K562 (cell line): Measurements from ENCODE around the gene ADAMTSL3. TPM values are rescaled to one million over a fixed set of nuclear protein-coding genes. Genes with fewer than 3 reads are reported as not detected.
A peak's percentile ranks its signal among the peaks of the same experiment; 100 is the strongest.

Source experiments
- ATAC-seq: fragments of 200-7000 bp; cut with Tn5 transposase; 3 replicates; pipeline ENCODE4 v1.9.1; 2020; ENCODE audit warnings: moderate library complexity
- BruUV-seq: library from RNA; stranded (reverse); fragments of 400-500 nt; replicated peaks from 2 replicates; lab custom pipeline; 2021; lab: Mats Ljungman, UMichigan
- CTCF ChIA-PET: fragments of 300-600 bp; formaldehyde crosslinking; extraction: SDS; loops from one replicate; lab custom pipeline; 2021; ENCODE audit warnings: low intra/inter-chr PET ratio; lab: Yijun Ruan, JAX
- POLR2A ChIA-PET: fragments of 300-600, 350-650 bp; sonication (Branson Sonifier 250); formaldehyde crosslinking; extraction: SDS; loops from one replicate; lab custom pipeline; 2021; ENCODE audit warnings: antibody characterized with exemption, inconsistent platforms; lab: Yijun Ruan, JAX
- DNase-seq, 4 experiments: peaks; one replicate each; pipeline versions ENCODE4 v3.0.0 to v3.0.0-alpha.2; 2011 to 2018; ENCODE audit warnings: low spot score in 3 of 4, mixed read lengths in 3 of 4; ENCODE audit errors: extremely low read depth in 1 of 4
- FAIRE-seq: peaks from 2 replicates; lab custom pipeline; 2011; peaks lifted over from hg19 to GRCh38; lab: Jason Lieb, UNC
- H2AFZ ChIP-seq: 2 replicates; pipeline ENCODE4 v1.6.0; 2011; ENCODE audit warnings: low read depth, low read length, control low read depth, inconsistent platforms
- H3K27ac ChIP-seq: fragments of 200-600 bp; 3 replicates; pipeline ENCODE4 v1.8.0; 2011; ENCODE audit warnings: low read depth, mild to moderate bottlenecking, control low read depth, inconsistent platforms, low read length, moderate library complexity, mixed read lengths; ENCODE audit errors: extremely low read depth
- H3K27me3 ChIP-seq, 2 experiments: fragments of 300-600 bp in 1 of 2; 2 replicates in 1 of 2; 3 replicates in 1 of 2; pipeline versions ENCODE4 v1.6.0 to v1.8.0; 2011; ENCODE audit warnings: inconsistent platforms in 2 of 2, low read length in 2 of 2, mild to moderate bottlenecking in 1 of 2, mixed read lengths in 1 of 2, moderate library complexity in 1 of 2; ENCODE audit not compliant: control insufficient read depth in 2 of 2, insufficient read depth in 2 of 2
- H3K36me3 ChIP-seq: fragments of 300-600 bp; 3 replicates; pipeline ENCODE4 v1.8.0; 2011; ENCODE audit warnings: mild to moderate bottlenecking, low read length, inconsistent platforms; ENCODE audit not compliant: control insufficient read depth, insufficient read depth
- H3K4me1 ChIP-seq, 2 experiments: fragments of 200-600 bp in 1 of 2; replicated peaks in 1 of 2; 2 replicates in 1 of 2; 3 replicates in 1 of 2; pipeline versions ENCODE4 v1.5.1 to v1.8.0; 2011; ENCODE audit warnings: inconsistent platforms in 2 of 2, low read length in 2 of 2, mild to moderate bottlenecking in 1 of 2, mixed read lengths in 1 of 2, moderate library complexity in 1 of 2; ENCODE audit not compliant: control insufficient read depth in 2 of 2, insufficient read depth in 2 of 2
- H3K4me2 ChIP-seq: 2 replicates; pipeline ENCODE4 v1.6.1; 2011; ENCODE audit warnings: low read length, control low read depth, inconsistent platforms, mixed read lengths; ENCODE audit not compliant: insufficient read depth
- H3K4me3 ChIP-seq: fragments of 200-600 bp; sonication (generic), shearing (Covaris generic); 2 replicates; pipeline ENCODE4 v1.5.1; 2016; ENCODE audit warnings: control low read depth, inconsistent platforms
- H3K79me2 ChIP-seq: fragments of 200-600 bp; 3 replicates; pipeline ENCODE4 v1.8.0; 2011; ENCODE audit warnings: low read length, inconsistent platforms; ENCODE audit not compliant: control insufficient read depth, insufficient read depth
- H3K9ac ChIP-seq, 2 experiments: 2 replicates each; pipeline versions ENCODE4 v1.6.0 to v1.6.1; 2011; ENCODE audit warnings: low read depth in 2 of 2, low read length in 2 of 2, control low read depth in 1 of 2, inconsistent platforms in 1 of 2, mild to moderate bottlenecking in 1 of 2, mixed read lengths in 1 of 2; ENCODE audit not compliant: insufficient read depth in 1 of 2
- H3K9me1 ChIP-seq: one replicate; pipeline ENCODE4 v1.6.0; 2011; ENCODE audit warnings: inconsistent platforms, mild to moderate bottlenecking, low read length, moderate library complexity; ENCODE audit not compliant: control insufficient read depth, insufficient read depth
- H3K9me3 ChIP-seq: replicated peaks from 2 replicates; pipeline ENCODE4 v1.5.1; 2011; ENCODE audit warnings: low read depth, low read length, inconsistent platforms; ENCODE audit not compliant: control insufficient read depth, insufficient read depth
- H4K20me1 ChIP-seq: replicated peaks from 2 replicates; pipeline ENCODE4 v1.6.1; 2011; ENCODE audit warnings: low read length, inconsistent platforms, mixed read lengths; ENCODE audit not compliant: control insufficient read depth, insufficient read depth
- CSDE1 ChIP-seq, 2 experiments: fragments of 450-650 bp; IDR thresholded peaks; 2 replicates each; pipeline ENCODE4 v1.6.1; 2016; ENCODE audit warnings: mild to moderate bottlenecking in 1 of 2
- DPF2 ChIP-seq: fragments of 450-650 bp; IDR thresholded peaks from 2 replicates; pipeline ENCODE4 v1.6.1; 2016
- HNRNPL ChIP-seq: fragments of 200-400 bp; formaldehyde crosslinking; IDR thresholded peaks from 2 replicates; pipeline ENCODE4 v1.6.1; 2017; ENCODE audit warnings: low read depth, mild to moderate bottlenecking, low read length
- HOXB6 ChIP-seq: fragments of 250-450 bp; sonication (Bioruptor Pico); IDR thresholded peaks from 2 replicates; pipeline ENCODE4 v1.5.1; 2022; ENCODE audit warnings: mild to moderate bottlenecking, borderline replicate concordance
- PURB ChIP-seq: sonication (generic); formaldehyde crosslinking; IDR thresholded peaks from 2 replicates; pipeline ENCODE4 v1.9.0; 2021; ENCODE audit warnings: low read depth, mild to moderate bottlenecking, missing genetic modification reagents
- TAF9B ChIP-seq: fragments of 450-650 bp; IDR thresholded peaks from 2 replicates; pipeline ENCODE4 v1.6.1; 2018; ENCODE audit warnings: mild to moderate bottlenecking; ENCODE audit not compliant: partially characterized antibody
- ZBED1 ChIP-seq: IDR thresholded peaks from 2 replicates; pipeline ENCODE4 v1.6.1; 2014
- ZC3H4 ChIP-seq: sonication (generic); formaldehyde crosslinking; IDR thresholded peaks from 2 replicates; pipeline ENCODE4 v1.9.0; 2021; ENCODE audit warnings: missing genetic modification reagents, borderline replicate concordance
- ZFX ChIP-seq: sonication (generic); formaldehyde crosslinking; IDR thresholded peaks from 2 replicates; pipeline ENCODE4 v1.8.0; 2022; ENCODE audit warnings: mild to moderate bottlenecking, missing genetic modification reagents, moderate library complexity
- ZNF3 ChIP-seq: fragments of 250-450 bp; sonication (Bioruptor Pico); IDR thresholded peaks from 2 replicates; pipeline ENCODE4 v1.5.0; 2021; ENCODE audit warnings: mild to moderate bottlenecking, moderate library complexity
- ZNF584 ChIP-seq: fragments of 200-800 bp; sonication (Bioruptor generic); IDR thresholded peaks from 2 replicates; pipeline ENCODE4 v1.6.1; 2016; ENCODE audit warnings: low read depth, mild to moderate bottlenecking, missing genetic modification characterization, missing compliant biosample characterization
- WGBS: fragments of 100-300 bp; shearing (Covaris generic); methylation state at CpG from one replicate; pipeline ENCODE4 v1.1.6; 2016; ENCODE audit warnings: low coverage, mixed read lengths; ENCODE audit not compliant: insufficient coverage; ENCODE audit errors: missing lambda C conversion rate; 5-methylcytosine and 5-hydroxymethylcytosine counted together
- in situ Hi-C: fragments of 300-500 bp; cut with MboI; formaldehyde crosslinking; loops from 4 replicates; pipeline ENCODE4 v1.15.0; 2018; ENCODE audit warnings: inconsistent platforms, mixed read lengths
- intact Hi-C: fragments of 100-400 bp; cut with micrococcal nuclease; formaldehyde crosslinking; loops from 2 replicates; pipeline ENCODE4 v1.14.2; 2022
- polyA plus RNA-seq, 8 experiments: library from polyadenylated mRNA; depleted of rRNA in 4 of 8; stranded (reverse) in 5 of 8; unstranded in 3 of 8; fragments of >200 nt; fragmentation: Nextera tagmentation in 2 of 8; fragmentation: Illumina TruSeq in 1 of 8; extraction: Ambion mirVana in 2 of 8; extraction: Trizol in 1 of 8; gene quantifications; 2 replicates each; pipeline versions ENCODE4 v1.2.1 to v1.2.3, GENCODE V29; 2011 to 2014; ENCODE audit warnings: inconsistent platforms in 1 of 8, missing spikeins in 1 of 8
- total RNA-seq, 7 experiments: library from RNA; depleted of rRNA in 6 of 7; stranded (reverse); fragments of >200 nt in 6 of 7; fragmentation: Illumina TruSeq in 2 of 7; extraction: Trizol in 2 of 7; gene quantifications; 2 replicates each; pipeline versions ENCODE4 v1.2.1 to v1.2.3, GENCODE V29; 2011 to 2021; ENCODE audit warnings: low replicate concordance in 1 of 7
- TF ChIP-seq, protein P1 (sequence below): sonication (generic); IDR thresholded peaks from 2 replicates; pipeline ENCODE4 v1.6.1; 2016
- TF ChIP-seq, protein P2 (sequence below): sonication (generic); formaldehyde crosslinking; IDR thresholded peaks from 2 replicates; pipeline ENCODE4 v1.4.0; 2020; ENCODE audit warnings: mild to moderate bottlenecking, missing genetic modification reagents
- TF ChIP-seq, protein P3 (sequence below), 2 experiments: fragments of 450-650 bp in 1 of 2; sonication (generic) in 1 of 2; formaldehyde crosslinking in 1 of 2; IDR thresholded peaks in 1 of 2; conservative IDR thresholded peaks in 1 of 2; 2 replicates each; pipeline versions ENCODE4 v1.6.1 to v1.8.1; 2016 to 2023; ENCODE audit warnings: mild to moderate bottlenecking in 2 of 2, moderate library complexity in 2 of 2, inconsistent platforms in 1 of 2, missing genetic modification reagents in 1 of 2
- TF ChIP-seq, protein P4 (sequence below): fragments of 250-450 bp; sonication (Bioruptor Pico); IDR thresholded peaks from 2 replicates; pipeline ENCODE4 v1.4.0; 2020; ENCODE audit warnings: mild to moderate bottlenecking, moderate library complexity

The ADAMTSL3 gene
- total and polyA plus RNA-seq, 9 of the 15 experiments (the other 6 are each of a cell fraction or from before 2014, with no cell fraction given): 0.01 to 0.18 (median 0.07) TPM; not detected in 3

DNA sequence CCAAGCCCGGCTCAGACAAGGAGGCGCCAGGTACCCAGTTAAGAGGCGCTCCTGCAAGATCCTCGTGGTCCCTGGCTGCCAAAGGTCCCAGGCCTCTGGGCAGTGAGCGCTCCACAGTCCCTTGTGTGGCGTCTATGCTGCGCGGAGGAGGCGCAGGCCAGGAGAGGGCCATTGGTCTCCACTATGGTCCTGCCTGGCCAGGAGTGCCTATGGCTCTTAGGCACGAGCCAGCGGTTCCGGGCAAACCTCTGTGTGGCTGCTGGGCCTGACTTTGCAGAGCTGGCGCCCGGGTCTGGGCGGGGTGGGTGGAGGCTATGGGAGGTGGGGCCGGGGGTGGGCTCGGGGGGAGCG is 660 bp upstream of the ADAMTSL3 start (continued):
- TF ChIP-seq ZBED1: no peak
- TF ChIP-seq HNRNPL: no peak

DNA sequence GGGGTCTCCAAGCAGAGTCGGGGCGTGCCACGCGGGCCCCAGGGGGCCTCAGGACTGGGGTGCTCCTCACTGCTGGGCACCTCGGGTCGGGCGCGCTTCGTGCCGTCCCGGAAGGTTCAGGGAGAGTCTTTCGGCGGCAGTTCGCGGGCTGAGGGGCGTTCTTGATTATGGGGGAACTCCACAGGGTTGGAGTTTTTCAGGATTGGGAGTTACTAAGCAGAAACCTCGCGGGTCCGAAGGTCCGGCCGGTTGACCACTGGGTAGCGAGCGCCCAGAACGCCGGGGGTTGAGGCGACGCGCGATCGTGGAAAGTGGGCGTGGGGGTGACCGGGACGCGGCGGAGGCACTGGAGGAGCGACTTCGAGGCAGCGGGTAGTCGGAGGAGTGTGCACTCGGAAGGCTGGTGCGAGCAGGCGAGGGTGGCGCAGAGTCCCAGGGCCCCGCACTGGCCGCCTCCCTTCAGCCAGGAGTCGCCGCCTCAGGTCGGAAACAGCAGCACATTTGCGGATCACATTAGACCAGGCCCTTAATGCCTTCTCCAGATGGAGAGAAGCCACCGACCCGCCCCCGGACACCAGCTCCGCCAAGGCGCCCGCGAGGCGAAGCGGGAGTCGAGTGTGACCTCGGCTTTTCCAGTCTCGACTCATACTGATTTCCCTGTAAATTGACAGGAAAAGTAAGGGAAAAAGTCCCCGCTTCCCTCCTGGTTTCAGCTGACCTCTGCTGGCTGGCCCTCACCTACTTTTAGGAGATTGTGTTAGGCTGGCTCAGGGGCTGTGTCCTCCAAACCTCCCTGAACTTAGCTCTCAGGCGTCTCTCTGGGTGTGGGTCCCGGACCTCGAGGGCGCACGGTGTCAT is 685 bp downstream of the ADAMTSL3 start:
- Histone ChIP-seq H3K36me3 (no peaks in the 10 kb centered on the region), H3K4me2 (no peak overlapping the region), H3K9me1 (no peaks in the 10 kb centered on the region), H3K79me2 (no peaks in the 10 kb centered on the region), H3K9me3 (no peaks in the 10 kb centered on the region), H3K27ac (no peak overlapping the region), H3K27me3 (peaks cover 0 to 23% of the 10 kb centered on the region in 2 experiments; a peak in 2 of 5 replicates), H3K4me1 (no peaks in the 10 kb centered on the region), H3K9ac (no peak overlapping the region), H3K4me3 (no peak overlapping the region), H4K20me1 (no peaks in the 10 kb centered on the region), H2AFZ (no peak overlapping the region)
- no TSS peak for BruUV-seq
- DNase-seq (peak in 1 of 4 experiments; percentile 4), ATAC-seq (no peak), FAIRE-seq (no peak)
- CTCF ChIA-PET: no interaction called here
- POLR2A ChIA-PET: no interaction called here
- 17% methylated on average over 63 of the region's 67 CpGs for WGBS
- in situ Hi-C loops (no loop called here), intact Hi-C loops (no loop called here)
- TF ChIP-seq, protein P1, sequence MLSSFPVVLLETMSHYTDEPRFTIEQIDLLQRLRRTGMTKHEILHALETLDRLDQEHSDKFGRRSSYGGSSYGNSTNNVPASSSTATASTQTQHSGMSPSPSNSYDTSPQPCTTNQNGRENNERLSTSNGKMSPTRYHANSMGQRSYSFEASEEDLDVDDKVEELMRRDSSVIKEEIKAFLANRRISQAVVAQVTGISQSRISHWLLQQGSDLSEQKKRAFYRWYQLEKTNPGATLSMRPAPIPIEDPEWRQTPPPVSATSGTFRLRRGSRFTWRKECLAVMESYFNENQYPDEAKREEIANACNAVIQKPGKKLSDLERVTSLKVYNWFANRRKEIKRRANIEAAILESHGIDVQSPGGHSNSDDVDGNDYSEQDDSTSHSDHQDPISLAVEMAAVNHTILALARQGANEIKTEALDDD: no peak
- TF ChIP-seq ZFX (CRISPR knock-in tag) (no peak), ZNF584 (no peak), TAF9B (no peak), ZNF3 (CRISPR knock-in tag) (no peak), CSDE1 (IDR thresholded peaks at IDR 0.05) (no peak), HOXB6 (CRISPR knock-in tag) (no peak), PURB (CRISPR knock-in tag) (no peak), ZC3H4 (no peak), DPF2 (no peak)
- TF ChIP-seq, protein P2, sequence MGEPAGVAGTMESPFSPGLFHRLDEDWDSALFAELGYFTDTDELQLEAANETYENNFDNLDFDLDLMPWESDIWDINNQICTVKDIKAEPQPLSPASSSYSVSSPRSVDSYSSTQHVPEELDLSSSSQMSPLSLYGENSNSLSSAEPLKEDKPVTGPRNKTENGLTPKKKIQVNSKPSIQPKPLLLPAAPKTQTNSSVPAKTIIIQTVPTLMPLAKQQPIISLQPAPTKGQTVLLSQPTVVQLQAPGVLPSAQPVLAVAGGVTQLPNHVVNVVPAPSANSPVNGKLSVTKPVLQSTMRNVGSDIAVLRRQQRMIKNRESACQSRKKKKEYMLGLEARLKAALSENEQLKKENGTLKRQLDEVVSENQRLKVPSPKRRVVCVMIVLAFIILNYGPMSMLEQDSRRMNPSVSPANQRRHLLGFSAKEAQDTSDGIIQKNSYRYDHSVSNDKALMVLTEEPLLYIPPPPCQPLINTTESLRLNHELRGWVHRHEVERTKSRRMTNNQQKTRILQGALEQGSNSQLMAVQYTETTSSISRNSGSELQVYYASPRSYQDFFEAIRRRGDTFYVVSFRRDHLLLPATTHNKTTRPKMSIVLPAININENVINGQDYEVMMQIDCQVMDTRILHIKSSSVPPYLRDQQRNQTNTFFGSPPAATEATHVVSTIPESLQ (CRISPR knock-in tag): no peak
- TF ChIP-seq, protein P3, sequence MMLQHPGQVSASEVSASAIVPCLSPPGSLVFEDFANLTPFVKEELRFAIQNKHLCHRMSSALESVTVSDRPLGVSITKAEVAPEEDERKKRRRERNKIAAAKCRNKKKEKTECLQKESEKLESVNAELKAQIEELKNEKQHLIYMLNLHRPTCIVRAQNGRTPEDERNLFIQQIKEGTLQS (IDR thresholded peaks at IDR 0.05): no peak
- TF ChIP-seq, protein P3 (CRISPR knock-in tag; conservative IDR thresholded peaks at IDR 0.05): no peak
- TF ChIP-seq, protein P4, sequence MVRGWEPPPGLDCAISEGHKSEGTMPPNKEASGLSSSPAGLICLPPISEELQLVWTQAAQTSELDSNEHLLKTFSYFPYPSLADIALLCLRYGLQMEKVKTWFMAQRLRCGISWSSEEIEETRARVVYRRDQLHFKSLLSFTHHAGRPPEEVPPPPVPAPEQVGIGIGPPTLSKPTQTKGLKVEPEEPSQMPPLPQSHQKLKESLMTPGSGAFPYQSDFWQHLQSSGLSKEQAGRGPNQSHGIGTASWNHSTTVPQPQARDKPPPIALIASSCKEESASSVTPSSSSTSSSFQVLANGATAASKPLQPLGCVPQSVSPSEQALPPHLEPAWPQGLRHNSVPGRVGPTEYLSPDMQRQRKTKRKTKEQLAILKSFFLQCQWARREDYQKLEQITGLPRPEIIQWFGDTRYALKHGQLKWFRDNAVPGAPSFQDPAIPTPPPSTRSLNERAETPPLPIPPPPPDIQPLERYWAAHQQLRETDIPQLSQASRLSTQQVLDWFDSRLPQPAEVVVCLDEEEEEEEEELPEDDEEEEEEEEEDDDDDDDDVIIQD (CRISPR knock-in tag): no peak
